HG03103 (cell line): ENCODE results near the gene ARSJ.
"Not testable (repeated sequence)": the region's sequence is repeated elsewhere in the genome, so short reads cannot be mapped to it uniquely, and the experiment has no call there.

Source experiments
- ATAC-seq: cut with Tn5 transposase; IDR thresholded peaks from one replicate; pipeline ENCODE4 v1.9.1; 2021; ENCODE audit warnings: low read depth; ENCODE audit not compliant: unreplicated experiment

The ARSJ gene

GRCh38 chr4:113959539-113959937, 19.9 kb downstream of the ARSJ start:
- no peak for ATAC-seq

GRCh38 chr4:113958766-113959538, 20.5 kb downstream of the ARSJ start:
- no peak for ATAC-seq

GRCh38 chr4:113957956-113958355, 21.5 kb downstream of the ARSJ start:
- ATAC-seq: no peak

- peak; percentile 41 for ATAC-seq
These were observed 23.5 kb downstream of the ARSJ start for GRCh38 chr4:113955948-113956347.

- ATAC-seq: no peak
These were observed 24.0 kb downstream of the ARSJ start for GRCh38 chr4:113955411-113955810.

- ATAC-seq: no peak
These were observed 25.6 kb downstream of the ARSJ start for GRCh38 chr4:113953888-113954287.

GRCh38 chr4:113952452-113953029, 26.9 kb downstream of the ARSJ start:
- peak; percentile 94 for ATAC-seq

- no peak for ATAC-seq
These were observed 28.2 kb downstream of the ARSJ start for GRCh38 chr4:113951263-113951662.

- no peak for ATAC-seq
These were observed 29.2 kb downstream of the ARSJ start for GRCh38 chr4:113950207-113950606.

GRCh38 chr4:113947484-113947883, 32.0 kb downstream of the ARSJ start:
- ATAC-seq: no peak

GRCh38 chr4:113945906-113946305, 33.5 kb downstream of the ARSJ start:
- ATAC-seq: no peak

GRCh38 chr4:113943863-113944262, 35.6 kb downstream of the ARSJ start:
- ATAC-seq: no peak

GRCh38 chr4:113943085-113943484, 36.4 kb downstream of the ARSJ start:
- no peak for ATAC-seq

GRCh38 chr4:113941836-113942235, 37.6 kb downstream of the ARSJ start:
- ATAC-seq: no peak

GRCh38 chr4:113940103-113940502, 39.3 kb downstream of the ARSJ start:
- ATAC-seq: not testable (repeated sequence)

- ATAC-seq: no peak
These were observed 44.3 kb downstream of the ARSJ start for GRCh38 chr4:113935190-113935589.

GRCh38 chr4:113924706-113925105, 54.7 kb downstream of the ARSJ start:
- ATAC-seq: not testable (repeated sequence)

GRCh38 chr4:113921089-113921794, 58.2 kb downstream of the ARSJ start:
- no peak for ATAC-seq

- ATAC-seq: no peak
These were observed 59.8 kb downstream of the ARSJ start for GRCh38 chr4:113919611-113920010.

GRCh38 chr4:113919145-113919544, 60.3 kb downstream of the ARSJ start:
- ATAC-seq: no peak

- no peak for ATAC-seq
These were observed 70.6 kb downstream of the ARSJ start for GRCh38 chr4:113908829-113909228.

GRCh38 chr4:113907559-113907958, 71.9 kb downstream of the ARSJ start:
- no peak for ATAC-seq
